A549 (cell line): ENCODE data around the gene CKLF.
"Not testable (repeated sequence)": the region's sequence is repeated elsewhere in the genome, so short reads cannot be mapped to it uniquely, and the experiment has no call there.

ENCODE experiments used
- CTCF ChIP-seq: fragments of >200 bp; sonication (Bioruptor Twin); formaldehyde crosslinking; IDR thresholded peaks from 3 replicates; pipeline ENCODE4 v1.5.1; 2016
- ZSCAN20 ChIP-seq: fragments of 250-450 bp; sonication (Bioruptor Pico); IDR thresholded peaks from 2 replicates; pipeline ENCODE4 v1.8.0; 2022; ENCODE audit warnings: mild to moderate bottlenecking, moderate library complexity

- not testable (repeated sequence) for TF ChIP-seq ZSCAN20, CTCF
Measured at GRCh38 chr16:66596559-66596958, 44.2 kb downstream of the CKLF start.
